Measurements from ENCODE around the gene KANK4.

- no peak for TF ChIP-seq CTCF (IDR thresholded peaks at IDR 0.05)
- no peak for TF ChIP-seq EZH2 (IDR thresholded peaks at IDR 0.05; ENCODE audit: borderline replicate concordance, insufficient read depth, low read depth, low read length, poor library complexity, severe bottlenecking)
Observed at GRCh38 chr1:62309906-62310305, 9.3 kb downstream of the KANK4 start.

Data from B cell (primary cell).